B cell (primary cell): ENCODE results near the gene CACNA1G. TPM values are rescaled to one million over a fixed set of nuclear protein-coding genes. Genes with fewer than 3 reads are reported as not detected.

Experiments used
- ATAC-seq: fragments of 200-7000 bp; cut with Tn5 transposase; one replicate; pipeline ENCODE4 v1.10.0; 2021; ENCODE audit warnings: low read depth, mild to moderate bottlenecking, moderate number of reproducible peaks, moderate library complexity
- CTCF ChIA-PET: fragments of 350-600 bp; sonication (Branson Sonifier 250); formaldehyde crosslinking; loops from one replicate; lab custom pipeline; 2021; ENCODE audit warnings: antibody characterized with exemption, inconsistent platforms; lab: Charles Lee
- POLR2A ChIA-PET: fragments of 350-600 bp; sonication (Branson Sonifier 250); formaldehyde crosslinking; loops from one replicate; lab custom pipeline; 2021; ENCODE audit warnings: antibody characterized with exemption; lab: Charles Lee
- DNase-seq: peaks from one replicate; pipeline ENCODE4 v3.0.0; 2013
- H2AFZ ChIP-seq: 2 replicates; pipeline ENCODE4 v1.6.1; 2012; ENCODE audit warnings: mild to moderate bottlenecking, low read depth, low read length; ENCODE audit not compliant: insufficient read depth, poor library complexity, severe bottlenecking
- H3K27ac ChIP-seq, 2 donors: 1 replicate in 1 of 2; 2 replicates in 1 of 2; pipeline ENCODE4 v1.5.1; 2012 to 2013; ENCODE audit warnings: low read length in 2 of 2, mild to moderate bottlenecking in 2 of 2, moderate library complexity in 1 of 2
- H3K27me3 ChIP-seq, 4 experiments: fragments of 200-600 bp in 1 of 4; sonication (generic) in 1 of 4; replicated peaks in 1 of 4; 1 replicate in 2 of 4; 2 replicates in 2 of 4; pipeline versions ENCODE4 v1.6.1 to v1.7.0; 2013 to 2016; ENCODE audit warnings: low read length in 3 of 4, mild to moderate bottlenecking in 2 of 4, mixed read lengths in 1 of 4, moderate library complexity in 1 of 4; ENCODE audit not compliant: insufficient read depth in 4 of 4, control insufficient read depth in 3 of 4; ENCODE audit errors: control extremely low read depth in 1 of 4
- H3K36me3 ChIP-seq, 2 experiments: replicated peaks in 1 of 2; 1 replicate in 1 of 2; 2 replicates in 1 of 2; pipeline versions ENCODE4 v1.6.1 to v1.7.1; 2013; ENCODE audit warnings: low read length in 1 of 2; ENCODE audit not compliant: insufficient read depth in 2 of 2, control insufficient read depth in 1 of 2; ENCODE audit errors: control extremely low read depth in 1 of 2, extremely low read depth in 1 of 2
- H3K4me1 ChIP-seq, 2 donors: fragments of 200-600 bp in 1 of 2; sonication (generic) in 1 of 2; 1 replicate in 1 of 2; 2 replicates in 1 of 2; pipeline versions ENCODE4 v1.5.1 to v1.6.1; 2013 to 2017; ENCODE audit warnings: low read length in 2 of 2; ENCODE audit not compliant: control insufficient read depth in 2 of 2, insufficient read depth in 2 of 2
- H3K4me2 ChIP-seq: replicated peaks from 2 replicates; pipeline ENCODE3; 2012; ENCODE audit warnings: mild to moderate bottlenecking, low read depth, low read length; ENCODE audit not compliant: poor library complexity, severe bottlenecking
- H3K4me3 ChIP-seq, 5 experiments: fragments of 200-600 bp in 1 of 5; sonication (generic) in 1 of 5; 1 replicate in 3 of 5; 2 replicates in 2 of 5; pipeline versions ENCODE4 v1.5.1 to v1.7.0; 2011 to 2016; ENCODE audit warnings: low read length in 4 of 5, mild to moderate bottlenecking in 4 of 5, low read depth in 2 of 5, control low read depth in 1 of 5, moderate library complexity in 1 of 5; ENCODE audit not compliant: insufficient read depth in 1 of 5; ENCODE audit errors: control extremely low read depth in 1 of 5, extremely low read depth in 1 of 5
- H3K79me2 ChIP-seq: fragments of 200-600 bp; sonication (generic); one replicate; pipeline ENCODE4 v1.6.0; 2016; ENCODE audit warnings: low read length; ENCODE audit not compliant: control insufficient read depth, insufficient read depth
- H3K9ac ChIP-seq: fragments of 200-600 bp; sonication (generic); 2 replicates; pipeline ENCODE4 v1.6.1; 2017; ENCODE audit warnings: mild to moderate bottlenecking, low read length, moderate library complexity
- H3K9me3 ChIP-seq, 3 donors: one replicate each; pipeline versions ENCODE4 v1.6.1 to v1.7.1; 2013; ENCODE audit warnings: low read length in 2 of 3; ENCODE audit not compliant: control insufficient read depth in 2 of 3, insufficient read depth in 1 of 3; ENCODE audit errors: control extremely low read depth in 1 of 3
- H4K20me1 ChIP-seq: 2 replicates; pipeline ENCODE4 v1.6.0; 2012; ENCODE audit warnings: mild to moderate bottlenecking, low read length; ENCODE audit not compliant: insufficient read depth, control insufficient read depth, poor library complexity, severe bottlenecking
- H3K27ac Mint-ChIP-seq: one replicate; pipeline ENCODE4 v1.8.0; 2021; ENCODE audit warnings: mixed read lengths
- H3K27me3 Mint-ChIP-seq: one replicate; pipeline ENCODE4 v1.8.0; 2021; ENCODE audit warnings: mixed read lengths
- H3K4me1 Mint-ChIP-seq: one replicate; pipeline ENCODE4 v1.8.0; 2021; ENCODE audit warnings: mixed read lengths
- H3K4me3 Mint-ChIP-seq: one replicate; pipeline ENCODE4 v1.8.0; 2021; ENCODE audit warnings: mixed read lengths
- H3K9me3 Mint-ChIP-seq: one replicate; pipeline ENCODE4 v1.8.0; 2022; ENCODE audit warnings: mixed read lengths; ENCODE audit not compliant: insufficient read depth
- CTCF ChIP-seq: fragments of 200-600 bp; IDR thresholded peaks from one replicate; pipeline ENCODE4 v1.8.0; 2022; ENCODE audit warnings: antibody characterized with exemption, mild to moderate bottlenecking
- EZH2 ChIP-seq: IDR thresholded peaks from 2 replicates; pipeline ENCODE4 v1.6.1; 2012; ENCODE audit warnings: borderline replicate concordance, low read depth, mild to moderate bottlenecking, moderate library complexity, low read length; ENCODE audit not compliant: insufficient read depth, poor library complexity, severe bottlenecking
- WGBS: methylation state at CpG from one replicate; pipeline ENCODE4 v1.1.5; 2013; ENCODE audit warnings: missing lambda C conversion rate; ENCODE audit not compliant: insufficient coverage; 5-methylcytosine and 5-hydroxymethylcytosine counted together
- intact Hi-C: fragments of 100-400 bp; cut with micrococcal nuclease; formaldehyde crosslinking; loops from one replicate; pipeline ENCODE4 v1.10.0; 2022
- polyA plus RNA-seq: library from polyadenylated mRNA; depleted of rRNA; stranded (reverse); fragments of >200 nt; gene quantifications from 2 replicates; pipeline ENCODE4 v1.2.3, GENCODE V29; 2012
- total RNA-seq, 2 donors: library from RNA; stranded (reverse); fragments of 120-200 nt in 1 of 2; gene quantifications; 1 replicate in 1 of 2; 2 replicates in 1 of 2; pipeline versions ENCODE4 v1.2.3 to v1.2.4, GENCODE V29; 2013 to 2022

The CACNA1G gene
- total and polyA plus RNA-seq, 2 donors (not counting 1 experiment from before 2014, with no cell fraction given) = 0.12 TPM; not detected in 1

- no peaks in the 10 kb centered on the region for H3K9me3 Mint-ChIP-seq
- DNase-seq (no peak), ATAC-seq (no peak)
- no peak overlapping the region for H3K4me3 ChIP-seq
- WGBS = 16% methylated on average over 16 of the region's 17 CpGs
- no peak overlapping the region for H3K4me2 ChIP-seq
- no peak overlapping the region for H2AFZ ChIP-seq
- H3K9ac ChIP-seq = no peak overlapping the region
- peaks cover 0 to 6% of the 10 kb centered on the region in 2 donors for H3K4me1 ChIP-seq
- no peak for TF ChIP-seq CTCF
- TF ChIP-seq EZH2 = no peak
- H3K36me3 ChIP-seq = no peaks in the 10 kb centered on the region
- ChIA-PET POLR2A (interaction anchor here (0.6 kb wide), 1 partner anchor 149 kb away, joined by 6 read pairs; no protein-coding TSS in a partner anchor), CTCF (interaction anchor here (0.5 to 4.5 kb wide), 8 partner anchors 12 to 145 kb away, joined by 3 to 45 read pairs (median 3); partner anchors contain the start of gene SPATA20)
- no peaks in the 10 kb centered on the region for H4K20me1 ChIP-seq
- no peak overlapping the region for H3K27ac ChIP-seq
- peaks cover 1% of the 10 kb centered on the region for H3K4me1 Mint-ChIP-seq
- no peaks in the 10 kb centered on the region for H3K9me3 ChIP-seq
- no peak overlapping the region for H3K4me3 Mint-ChIP-seq
- peaks cover 0 to 63% (median 6%) of the 10 kb centered on the region in 4 experiments for H3K27me3 ChIP-seq
- intact Hi-C loops = no loop called here
- no peaks in the 10 kb centered on the region for H3K79me2 ChIP-seq
- H3K27ac Mint-ChIP-seq = no peak overlapping the region
- peaks cover 53% of the 10 kb centered on the region for H3K27me3 Mint-ChIP-seq
Observed at GRCh38 chr17:50627782-50628601, 67.5 kb downstream of the CACNA1G start.

GRCh38 chr17:50629902-50630301, 69.4 kb downstream of the CACNA1G start:
- Mint-ChIP-seq H3K27me3 (peaks cover 63% of the 10 kb centered on the region), H3K9me3 (no peaks in the 10 kb centered on the region), H3K4me3 (no peak overlapping the region), H3K4me1 (peaks cover 7% of the 10 kb centered on the region), H3K27ac (no peak overlapping the region)
- TF ChIP-seq EZH2 (no peak), CTCF (no peak)
- intact Hi-C loops = no loop called here
- POLR2A ChIA-PET = no interaction called here
- no peak overlapping the region for H3K4me2 ChIP-seq
- H3K9me3 ChIP-seq = no peaks in the 10 kb centered on the region
- no peaks in the 10 kb centered on the region for H3K79me2 ChIP-seq
- H2AFZ ChIP-seq = no peak overlapping the region
- DNase-seq = no peak
- no peak for ATAC-seq
- CTCF ChIA-PET = interaction anchor here (0.7 to 1.7 kb wide), 5 partner anchors 32 to 88 kb away, joined by 3 to 6 read pairs (median 3); partner anchors contain the start of gene SPATA20
- H3K36me3 ChIP-seq = no peaks in the 10 kb centered on the region
- H3K9ac ChIP-seq = no peak overlapping the region
- no peak overlapping the region for H3K4me3 ChIP-seq
- peaks cover 5 to 9% of the 10 kb centered on the region in 2 donors for H3K4me1 ChIP-seq
- 100% methylated on average over 1 of the region's 6 CpGs for WGBS
- H3K27me3 ChIP-seq = peaks cover 0 to 67% (median 6%) of the 10 kb centered on the region in 4 experiments
- no peaks in the 10 kb centered on the region for H4K20me1 ChIP-seq
- no peak overlapping the region for H3K27ac ChIP-seq
